HG03135 (cell line): ENCODE measurements around the gene DNM2.

Experiments
- ATAC-seq: cut with Tn5 transposase; IDR thresholded peaks from one replicate; pipeline ENCODE4 v1.9.1; 2021; ENCODE audit warnings: mild to moderate bottlenecking, moderate library complexity; ENCODE audit not compliant: unreplicated experiment

DNM2 gene

DNA sequence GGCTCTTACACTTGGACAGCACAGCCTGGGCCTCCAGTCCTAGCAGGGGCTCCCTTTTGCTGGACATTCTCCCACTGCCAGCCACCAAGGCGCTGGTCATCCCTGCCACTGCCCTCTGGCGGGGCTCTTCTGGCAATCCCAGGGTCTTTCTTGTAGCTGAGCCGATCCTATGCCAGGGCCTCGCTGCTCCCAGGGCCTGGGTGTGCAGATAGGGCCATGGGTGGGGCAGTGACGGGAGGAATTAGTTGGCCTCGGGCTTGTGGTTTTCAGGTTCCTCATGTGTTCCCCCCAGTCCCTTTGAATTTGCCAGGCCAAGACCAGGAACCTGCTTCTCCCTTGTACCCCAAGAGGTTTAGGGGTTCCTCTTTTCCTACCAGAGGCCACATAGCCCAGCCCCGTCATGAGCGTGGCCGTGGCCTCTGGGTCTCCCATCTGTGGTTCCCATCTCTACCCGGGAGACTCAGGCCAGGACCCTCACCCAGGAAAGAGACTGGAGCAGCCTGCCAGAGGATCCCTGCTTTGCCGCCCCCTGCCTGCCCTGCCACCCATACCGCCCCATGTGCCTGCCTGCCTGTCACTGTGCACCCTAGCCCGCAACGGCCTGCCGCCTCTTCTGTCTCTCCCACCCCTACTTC, 91.9 kb downstream of the DNM2 start:
- ATAC-seq: no peak

- no peak for ATAC-seq
Observed at GRCh38 chr19:10811391-10812111, 93.7 kb downstream of the DNM2 start.

GRCh38 chr19:10812196-10812595, 94.3 kb downstream of the DNM2 start:
- no peak for ATAC-seq

- ATAC-seq: no peak
Observed at GRCh38 chr19:10812902-10813404, 95.1 kb downstream of the DNM2 start.

GRCh38 chr19:10815007-10815536, 97.2 kb downstream of the DNM2 start:
- no peak for ATAC-seq

DNA sequence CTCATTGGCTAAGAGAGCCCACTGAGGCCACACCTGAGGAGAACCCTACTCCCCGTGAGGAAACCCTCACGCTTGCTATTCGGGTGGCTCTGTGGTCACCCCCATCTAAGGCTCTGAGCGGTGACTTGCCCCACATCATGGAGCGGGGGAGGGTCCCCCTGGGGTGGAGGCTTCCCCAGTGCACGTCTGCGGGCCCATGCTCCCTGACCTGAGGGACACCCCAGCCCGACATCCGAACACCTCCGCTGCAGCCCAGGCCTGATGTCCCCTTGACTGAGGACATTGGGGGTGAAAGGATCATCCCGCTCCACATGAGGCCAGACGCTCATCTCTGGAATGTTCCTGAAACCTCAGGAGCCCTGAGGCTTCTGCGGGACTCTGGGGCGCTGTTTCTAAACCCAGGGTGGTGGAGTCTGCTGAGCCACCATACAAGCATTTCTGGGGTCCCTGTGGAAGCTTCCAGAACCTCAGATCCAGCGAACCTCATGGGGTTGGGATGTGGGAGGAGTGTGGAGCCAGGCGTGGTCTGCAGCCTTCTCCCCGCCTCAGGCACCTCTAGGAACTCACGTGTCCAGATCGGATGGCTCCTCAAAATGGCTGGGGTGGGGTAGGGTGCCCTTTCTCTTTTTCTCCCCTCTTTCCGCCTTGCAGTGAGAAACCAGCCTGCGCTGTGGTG, 98.2 kb downstream of the DNM2 start:
- no peak for ATAC-seq

DNA sequence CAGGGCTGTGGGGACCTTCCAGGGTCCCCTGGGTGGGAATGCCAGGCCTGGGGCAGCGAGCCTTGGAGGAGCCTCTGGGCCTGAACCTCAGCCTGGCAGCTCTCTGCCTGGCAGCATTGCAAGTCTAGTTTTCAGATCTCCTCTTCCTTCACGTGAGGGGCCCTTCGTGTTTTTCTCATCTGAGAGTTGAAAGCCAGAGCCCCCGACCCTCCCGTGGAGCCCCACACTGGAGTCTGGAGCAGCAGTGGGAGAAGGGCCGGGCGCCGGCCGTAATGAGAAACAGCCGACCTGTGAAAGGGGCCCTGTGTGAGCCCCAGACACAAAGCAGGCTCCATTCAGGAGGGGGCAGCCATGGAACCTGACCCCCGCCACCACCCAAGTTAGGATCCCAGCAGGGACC, 98.8 kb downstream of the DNM2 start:
- ATAC-seq: no peak

DNA sequence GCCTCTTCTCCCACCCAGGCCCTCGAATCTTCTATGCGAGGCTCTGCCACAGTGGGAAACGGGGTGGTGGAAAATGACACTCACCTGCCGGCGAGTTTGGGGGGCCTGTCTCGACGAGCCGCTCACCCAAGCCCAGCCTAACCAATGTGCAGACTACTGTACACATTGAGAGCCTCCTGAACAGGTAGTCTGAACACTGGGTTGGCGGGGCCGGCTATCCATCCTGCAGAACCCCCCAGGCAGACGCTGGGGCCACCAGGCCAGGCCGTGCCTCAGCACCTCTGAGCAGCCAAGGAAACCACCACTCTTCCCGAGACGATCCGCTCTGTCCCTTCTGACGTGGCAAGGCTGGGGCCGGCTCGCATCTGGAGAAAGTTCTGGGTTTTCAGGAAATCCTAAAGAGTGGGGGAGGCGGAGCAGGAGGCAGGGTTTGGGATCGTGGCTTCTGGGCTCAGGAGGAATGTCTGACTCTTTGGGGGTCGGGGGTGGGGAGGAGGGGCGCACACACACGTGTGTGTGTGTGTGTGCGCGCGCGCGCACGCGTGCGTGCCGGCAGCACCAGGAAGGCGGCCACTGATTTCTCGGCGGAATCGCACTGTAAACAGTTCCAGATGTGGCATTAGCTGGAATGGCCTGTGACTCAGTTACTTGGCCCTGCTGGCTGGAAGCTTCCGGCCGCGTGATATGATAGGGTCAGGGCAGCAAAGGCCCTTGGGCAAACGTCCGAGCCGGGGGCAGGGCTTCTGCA, 99.6 kb downstream of the DNM2 start:
- ATAC-seq: no peak

GRCh38 chr19:10818301-10819123, 100.6 kb downstream of the DNM2 start:
- no peak for ATAC-seq

DNA sequence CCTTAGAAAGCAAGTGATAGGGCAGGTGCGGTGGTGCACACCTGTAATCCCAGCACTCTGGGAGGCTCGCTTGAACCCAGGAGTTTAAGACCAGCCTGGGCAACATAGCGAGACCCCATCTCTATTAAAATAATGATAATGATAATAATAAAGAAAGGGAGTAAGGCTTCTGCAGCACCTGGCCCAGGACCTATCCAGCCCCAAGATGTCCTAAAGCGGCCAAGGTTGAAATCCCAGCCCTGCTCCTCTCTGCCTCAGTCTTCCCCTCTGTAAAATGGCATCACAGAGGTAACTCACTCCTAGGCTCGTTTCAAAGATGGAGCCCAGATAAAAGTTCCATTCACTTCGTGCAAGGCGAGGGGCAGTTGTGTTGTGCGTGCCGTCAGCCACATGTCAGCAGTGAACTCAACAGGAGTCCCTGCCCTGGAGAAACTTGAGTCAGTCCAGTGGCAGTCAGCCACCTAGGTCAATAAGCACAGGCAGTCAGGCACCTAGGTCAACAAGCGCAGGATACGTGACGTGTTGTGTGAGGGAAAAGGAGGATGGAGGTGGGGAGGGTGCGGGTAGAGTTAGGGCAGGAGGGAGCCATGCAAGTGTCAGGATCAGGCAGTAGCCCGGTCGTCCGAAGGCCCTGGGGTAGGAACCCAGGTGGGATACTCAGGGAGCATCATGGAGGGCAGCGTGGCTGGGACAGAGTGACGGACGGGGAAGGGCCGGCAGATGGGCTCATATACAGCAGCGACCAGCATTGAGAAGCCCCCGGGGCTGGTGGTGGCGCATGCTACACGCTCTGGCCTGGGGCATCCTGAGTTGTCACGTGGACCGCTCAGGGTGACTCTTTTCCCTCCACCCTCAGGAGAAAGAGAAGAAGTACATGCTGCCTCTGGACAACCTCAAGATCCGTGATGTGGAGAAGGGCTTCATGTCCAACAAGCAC, 101.5 kb downstream of the DNM2 start:
- ATAC-seq: no peak

- ATAC-seq: no peak
Observed at GRCh38 chr19:10820173-10820572, 102.3 kb downstream of the DNM2 start.

DNA sequence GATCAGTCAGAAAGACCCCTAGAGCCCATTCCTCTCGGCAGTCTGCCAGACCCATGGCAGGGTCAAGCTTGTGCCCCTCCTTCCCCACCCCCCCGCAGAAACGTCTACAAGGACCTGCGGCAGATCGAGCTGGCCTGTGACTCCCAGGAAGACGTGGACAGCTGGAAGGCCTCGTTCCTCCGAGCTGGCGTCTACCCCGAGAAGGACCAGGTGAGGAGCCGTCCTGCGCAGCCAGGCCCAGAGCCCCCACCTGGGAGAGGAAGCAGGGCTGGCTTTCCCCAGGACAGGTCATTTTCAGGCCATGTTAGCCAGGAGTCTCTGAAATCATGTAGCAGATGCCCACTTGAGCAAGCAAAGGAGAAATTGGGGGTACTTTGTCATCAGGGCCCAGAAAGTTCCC, 105.8 kb downstream of the DNM2 start:
- no peak for ATAC-seq

DNA sequence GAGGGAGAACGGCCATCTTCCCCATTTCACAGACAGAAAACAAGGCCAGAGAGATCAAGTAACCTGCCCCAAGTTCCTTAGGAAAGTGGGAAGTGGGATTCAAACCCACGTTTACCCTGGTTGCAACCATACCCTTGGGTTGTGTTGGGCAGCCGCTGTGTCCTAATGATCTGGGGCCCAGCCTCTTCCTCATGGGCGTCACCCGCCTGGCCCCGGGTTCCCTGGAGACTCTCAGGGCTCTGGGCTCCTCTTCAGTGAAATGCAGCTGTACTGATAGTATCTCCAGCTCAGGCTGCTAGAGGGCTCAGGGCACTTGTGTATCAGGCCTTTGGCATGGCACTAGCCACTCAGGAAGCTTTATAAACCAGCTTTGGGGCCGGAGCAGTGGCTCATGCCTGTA, 108.4 kb downstream of the DNM2 start:
- ATAC-seq: no peak

DNA sequence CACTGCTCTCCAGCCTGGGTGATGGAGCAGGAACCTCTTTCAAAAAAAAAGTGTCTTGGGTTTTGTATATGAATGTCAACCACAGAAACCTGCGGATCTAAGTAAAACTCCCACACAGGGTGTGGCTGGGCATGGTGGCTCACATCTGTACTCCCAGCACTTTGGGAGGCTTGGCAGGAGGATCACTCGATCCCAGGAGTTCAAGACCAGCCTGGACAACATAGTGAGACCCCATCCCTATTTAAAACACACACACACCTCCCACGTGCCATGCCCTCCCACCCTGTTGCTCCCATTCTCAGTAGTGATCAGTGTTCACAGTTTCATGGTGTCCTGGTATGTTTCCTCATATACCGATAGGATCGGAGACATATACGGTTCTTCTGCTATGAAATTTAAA, 109.0 kb downstream of the DNM2 start:
- ATAC-seq: no peak

DNA sequence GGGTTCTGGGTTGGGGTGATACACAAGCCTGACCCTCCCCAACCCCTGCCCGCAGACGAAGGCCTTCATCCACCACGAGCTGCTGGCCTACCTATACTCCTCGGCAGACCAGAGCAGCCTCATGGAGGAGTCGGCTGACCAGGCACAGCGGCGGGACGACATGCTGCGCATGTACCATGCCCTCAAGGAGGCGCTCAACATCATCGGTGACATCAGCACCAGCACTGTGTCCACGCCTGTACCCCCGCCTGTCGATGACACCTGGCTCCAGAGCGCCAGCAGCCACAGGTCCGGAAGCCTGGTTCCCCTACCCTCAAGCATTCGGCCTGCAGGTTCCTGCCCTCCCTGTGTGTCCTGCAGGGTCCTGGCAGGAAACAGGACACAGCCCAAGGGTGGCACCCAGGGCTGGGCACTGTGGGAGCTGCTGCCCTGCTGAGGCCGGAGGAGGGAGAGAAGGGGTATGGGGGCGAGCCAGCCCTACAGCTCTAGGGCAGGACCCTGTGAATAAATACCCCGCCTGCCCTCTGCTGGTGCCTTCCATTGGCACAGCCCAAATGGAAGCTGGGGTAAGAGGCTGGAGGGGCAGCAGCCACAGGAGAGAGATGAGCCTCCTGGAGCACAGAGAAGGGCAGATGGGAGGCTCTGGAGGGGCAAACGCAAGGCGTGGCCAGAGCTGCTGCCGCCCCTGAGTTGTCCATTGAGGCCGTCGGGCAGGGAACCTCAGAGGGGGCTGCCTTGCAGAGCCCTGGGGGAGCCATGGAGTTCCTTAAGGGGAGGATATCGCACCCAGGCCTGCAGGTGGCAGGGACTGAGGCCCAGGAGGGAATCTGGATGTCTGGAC, 111.3 kb downstream of the DNM2 start:
- ATAC-seq: no peak

- no peak for ATAC-seq
Observed at GRCh38 chr19:10829967-10830366, 112.1 kb downstream of the DNM2 start.

GRCh38 chr19:10830370-10830769, 112.5 kb downstream of the DNM2 start:
- ATAC-seq: no peak
